Glutamatergic neuron (in vitro differentiated cells): ENCODE measurements around the gene OR10K1. TPM values are rescaled to one million over a fixed set of nuclear protein-coding genes. Genes with fewer than 3 reads are reported as not detected.

Source experiments
- DNase-seq: peaks from one replicate; pipeline ENCODE4 v3.0.0; 2022
- H3K27ac Mint-ChIP-seq: one replicate; pipeline ENCODE4 v1.8.0; 2020; ENCODE audit warnings: mild to moderate bottlenecking, mixed read lengths, inconsistent platforms; ENCODE audit not compliant: unreplicated experiment
- H3K27me3 Mint-ChIP-seq: one replicate; pipeline ENCODE4 v1.8.0; 2020; ENCODE audit warnings: mild to moderate bottlenecking, moderate library complexity, mixed read lengths, inconsistent platforms; ENCODE audit not compliant: unreplicated experiment
- H3K36me3 Mint-ChIP-seq: one replicate; pipeline ENCODE4 v1.8.0; 2020; ENCODE audit warnings: mild to moderate bottlenecking, mixed read lengths, inconsistent platforms; ENCODE audit not compliant: unreplicated experiment
- H3K4me1 Mint-ChIP-seq: one replicate; pipeline ENCODE4 v1.8.0; 2020; ENCODE audit warnings: mild to moderate bottlenecking, low read depth, mixed read lengths, inconsistent platforms; ENCODE audit not compliant: unreplicated experiment
- H3K4me3 Mint-ChIP-seq: one replicate; pipeline ENCODE4 v1.8.0; 2020; ENCODE audit warnings: mild to moderate bottlenecking, mixed read lengths, inconsistent platforms; ENCODE audit not compliant: unreplicated experiment
- H3K9me3 Mint-ChIP-seq: one replicate; pipeline ENCODE4 v1.8.0; 2020; ENCODE audit warnings: mild to moderate bottlenecking, moderate library complexity, mixed read lengths, inconsistent platforms; ENCODE audit not compliant: unreplicated experiment
- CTCF ChIP-seq: fragments of 200-600 bp; sonication (generic); IDR thresholded peaks from one replicate; pipeline ENCODE4 v1.5.0; 2021; ENCODE audit not compliant: partially characterized antibody, unreplicated experiment
- long read RNA-seq: library from polyadenylated mRNA; unstranded; transcript quantifications from one replicate; pipeline ENCODE4 v2.0.0, GENCODE V29; 2020; ENCODE audit not compliant: unreplicated experiment
- total RNA-seq: library from RNA; stranded (reverse); fragmentation: NEBNext Ultra II Directional; extraction: Animal tissue kit (Norgen Biotek cat#: 25700); gene quantifications from one replicate; pipeline ENCODE4 v1.2.1, GENCODE V29; 2021; ENCODE audit not compliant: unreplicated experiment

OR10K1 gene
- total RNA-seq = not detected
- long read RNA-seq = 0 reads

- Mint-ChIP-seq H3K4me3 (no peak within 1 kb of the TSS), H3K36me3 (no peaks in the 10 kb centered on the region), H3K27ac (no peak within 1 kb of the TSS), H3K4me1 (no peaks in the 10 kb centered on the region), H3K27me3 (no peaks in the 10 kb centered on the region), H3K9me3 (no peaks in the 10 kb centered on the region)
- no peak for DNase-seq
- TF ChIP-seq CTCF = no peak
Measured at GRCh38 chr1:158461534-158461933, at the start of gene OR10K1. TSS of gene OR10K1 (plus strand) at chr1:158461834. CDS start at chr1:158465562, 3,728 bp downstream.

DNA sequence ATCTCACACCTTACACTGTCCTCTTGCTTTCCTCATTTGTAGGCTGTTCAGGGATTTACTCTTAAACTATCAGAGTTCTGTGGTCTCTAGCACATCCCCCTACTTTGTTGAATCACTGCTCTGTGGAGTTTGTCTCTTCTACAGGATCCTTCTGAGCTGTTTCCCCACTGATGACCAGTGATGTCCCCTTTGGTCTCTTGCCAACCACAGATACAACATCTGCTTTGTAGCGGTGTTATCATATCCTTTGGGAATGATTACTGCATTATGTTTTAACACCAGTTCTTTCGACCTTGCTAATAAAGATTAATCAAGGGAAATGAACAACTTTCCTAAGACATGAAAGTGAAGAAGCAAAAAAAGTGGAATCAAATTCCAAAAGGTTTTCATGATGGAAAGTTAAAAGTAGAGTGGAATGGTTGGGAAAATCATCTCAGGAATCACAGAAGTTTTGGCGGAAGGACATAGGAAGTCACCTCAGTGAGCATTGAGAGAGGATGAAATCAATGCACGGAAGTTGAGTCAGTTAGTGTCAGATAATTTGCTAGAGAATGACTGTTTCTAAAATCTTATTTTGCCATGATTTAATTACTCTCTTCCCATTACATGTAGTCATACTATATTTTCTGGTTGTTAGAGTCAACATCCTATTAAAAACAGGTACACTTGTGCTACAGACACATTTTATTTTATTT, 46.8 kb upstream of the OR10K1 start:
- H3K4me3 Mint-ChIP-seq = no peak overlapping the region
- peaks cover 2% of the 10 kb centered on the region for H3K9me3 Mint-ChIP-seq
- H3K4me1 Mint-ChIP-seq = no peaks in the 10 kb centered on the region
- no peak overlapping the region for H3K27ac Mint-ChIP-seq
- H3K36me3 Mint-ChIP-seq = no peaks in the 10 kb centered on the region
- TF ChIP-seq CTCF = no peak
- H3K27me3 Mint-ChIP-seq = peaks cover 1% of the 10 kb centered on the region
- no peak for DNase-seq

DNA sequence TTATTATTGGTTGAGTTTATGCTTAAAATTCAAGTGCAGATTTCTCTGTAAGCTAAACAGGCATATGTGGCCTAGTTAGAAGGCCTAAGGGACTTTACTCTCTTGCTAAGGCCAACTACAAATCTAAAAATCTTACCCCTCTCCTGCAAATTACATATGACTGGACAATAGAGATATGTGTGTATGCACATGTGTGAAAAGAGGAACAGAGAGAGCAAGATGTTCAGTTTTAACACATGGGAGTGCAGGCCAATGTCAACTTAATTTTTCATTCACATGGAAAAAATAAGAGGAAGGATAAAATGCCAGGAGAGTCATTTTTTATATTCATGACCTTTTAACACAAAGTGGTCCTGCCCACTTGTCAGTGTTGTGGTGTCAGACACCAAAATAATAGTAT, 44.0 kb upstream of the OR10K1 start:
- H3K27ac Mint-ChIP-seq = no peak overlapping the region
- TF ChIP-seq CTCF = no peak
- H3K27me3 Mint-ChIP-seq = peaks cover 1% of the 10 kb centered on the region
- DNase-seq = no peak
- H3K9me3 Mint-ChIP-seq = peaks cover 2% of the 10 kb centered on the region
- no peaks in the 10 kb centered on the region for H3K36me3 Mint-ChIP-seq
- H3K4me1 Mint-ChIP-seq = no peaks in the 10 kb centered on the region
- H3K4me3 Mint-ChIP-seq = no peak overlapping the region

DNA sequence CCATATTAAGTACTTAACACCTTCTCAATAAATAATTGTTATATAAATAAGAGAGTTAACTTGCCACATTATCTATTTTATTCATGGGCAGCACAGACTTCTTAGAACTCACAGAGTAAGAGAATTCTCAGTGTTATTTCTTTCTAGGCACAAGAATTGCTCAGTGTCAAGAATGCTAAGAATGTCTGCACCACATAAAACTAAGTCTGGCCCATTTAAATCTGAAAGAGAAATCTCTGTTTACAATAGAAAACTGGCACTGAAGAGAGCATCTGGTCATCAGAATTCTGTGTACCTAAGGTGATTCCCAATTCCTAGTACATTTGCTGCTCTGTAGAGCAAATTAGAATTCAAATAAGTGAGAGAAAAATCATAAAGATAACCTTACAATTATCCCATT, 39.4 kb upstream of the OR10K1 start:
- no peak overlapping the region for H3K4me3 Mint-ChIP-seq
- TF ChIP-seq CTCF = no peak
- no peaks in the 10 kb centered on the region for H3K9me3 Mint-ChIP-seq
- peaks cover 1% of the 10 kb centered on the region for H3K27me3 Mint-ChIP-seq
- no peak for DNase-seq
- no peaks in the 10 kb centered on the region for H3K4me1 Mint-ChIP-seq
- H3K27ac Mint-ChIP-seq = no peak overlapping the region
- H3K36me3 Mint-ChIP-seq = no peaks in the 10 kb centered on the region

- Mint-ChIP-seq H3K27ac (no peak overlapping the region), H3K27me3 (no peaks in the 10 kb centered on the region), H3K4me3 (no peak overlapping the region), H3K36me3 (no peaks in the 10 kb centered on the region), H3K9me3 (no peaks in the 10 kb centered on the region), H3K4me1 (no peaks in the 10 kb centered on the region)
- DNase-seq = no peak
- no peak for TF ChIP-seq CTCF
Measured at GRCh38 chr1:158425027-158425426, 36.6 kb upstream of the OR10K1 start.
